Adrenal gland (tissue), 5 donors: Measurements from ENCODE around the gene RELN.

Source experiments
- POLR2A ChIP-seq, 2 donors: fragments of 450-650 bp; IDR thresholded peaks; one replicate each; pipeline ENCODE4 v1.6.1; 2017; ENCODE audit warnings: antibody characterized with exemption in 2 of 2, mild to moderate bottlenecking in 2 of 2, moderate library complexity in 1 of 2
- TF ChIP-seq, protein P1 (sequence below), 6 experiments: fragments of 450-650 bp in 4 of 6; fragments of 200-600 bp in 2 of 6; sonication (generic) in 1 of 6; IDR thresholded peaks; 1 replicate in 5 of 6; 2 replicates in 1 of 6; pipeline versions ENCODE4 v1.5.1 to v1.8.0; 2016 to 2021; ENCODE audit warnings: antibody characterized with exemption in 6 of 6, mild to moderate bottlenecking in 2 of 6, moderate library complexity in 1 of 6
- donor health status: DM: no; HTN: no; CAD: no.

GRCh38 chr7:103658055-103659005 lies 331.1 kb downstream of the RELN start:
- TF ChIP-seq, protein P1, sequence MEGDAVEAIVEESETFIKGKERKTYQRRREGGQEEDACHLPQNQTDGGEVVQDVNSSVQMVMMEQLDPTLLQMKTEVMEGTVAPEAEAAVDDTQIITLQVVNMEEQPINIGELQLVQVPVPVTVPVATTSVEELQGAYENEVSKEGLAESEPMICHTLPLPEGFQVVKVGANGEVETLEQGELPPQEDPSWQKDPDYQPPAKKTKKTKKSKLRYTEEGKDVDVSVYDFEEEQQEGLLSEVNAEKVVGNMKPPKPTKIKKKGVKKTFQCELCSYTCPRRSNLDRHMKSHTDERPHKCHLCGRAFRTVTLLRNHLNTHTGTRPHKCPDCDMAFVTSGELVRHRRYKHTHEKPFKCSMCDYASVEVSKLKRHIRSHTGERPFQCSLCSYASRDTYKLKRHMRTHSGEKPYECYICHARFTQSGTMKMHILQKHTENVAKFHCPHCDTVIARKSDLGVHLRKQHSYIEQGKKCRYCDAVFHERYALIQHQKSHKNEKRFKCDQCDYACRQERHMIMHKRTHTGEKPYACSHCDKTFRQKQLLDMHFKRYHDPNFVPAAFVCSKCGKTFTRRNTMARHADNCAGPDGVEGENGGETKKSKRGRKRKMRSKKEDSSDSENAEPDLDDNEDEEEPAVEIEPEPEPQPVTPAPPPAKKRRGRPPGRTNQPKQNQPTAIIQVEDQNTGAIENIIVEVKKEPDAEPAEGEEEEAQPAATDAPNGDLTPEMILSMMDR (IDR thresholded peaks at IDR 0.05): no peak
- no peak for TF ChIP-seq POLR2A (IDR thresholded peaks at IDR 0.05)
